Endodermal cell (in vitro differentiated cells): Measurements from ENCODE around the gene NOM1. TPM values are rescaled to one million over a fixed set of nuclear protein-coding genes. Genes with fewer than 3 reads are reported as not detected.
"Not testable (repeated sequence)": the region's sequence is repeated elsewhere in the genome, so short reads cannot be mapped to it uniquely, and the experiment has no call there.

ENCODE experiments used
- DNase-seq: peaks from one replicate; pipeline ENCODE4 v3.0.0-alpha.2; 2017
- H3K27ac ChIP-seq: 2 replicates; pipeline ENCODE4 v1.5.1; 2013; ENCODE audit warnings: mild to moderate bottlenecking, low read depth, low read length, moderate library complexity
- H3K27me3 ChIP-seq: 2 replicates; pipeline ENCODE4 v1.6.1; 2013; ENCODE audit warnings: mild to moderate bottlenecking, low read length, moderate library complexity; ENCODE audit not compliant: insufficient read depth, control insufficient read depth, poor library complexity, severe bottlenecking
- H3K36me3 ChIP-seq: 2 replicates; pipeline ENCODE4 v1.7.0; 2013; ENCODE audit warnings: mild to moderate bottlenecking, low read length, moderate library complexity; ENCODE audit not compliant: control insufficient read depth, insufficient read depth
- H3K4me1 ChIP-seq: one replicate; pipeline ENCODE4 v1.7.0; 2013; ENCODE audit warnings: low read length; ENCODE audit not compliant: control insufficient read depth, insufficient read depth
- H3K4me3 ChIP-seq: 2 replicates; pipeline ENCODE4 v1.5.1; 2013; ENCODE audit warnings: mild to moderate bottlenecking, low read length, moderate library complexity
- H3K9ac ChIP-seq: 2 replicates; pipeline ENCODE4 v1.6.1; 2013; ENCODE audit warnings: mild to moderate bottlenecking, low read length, moderate library complexity; ENCODE audit not compliant: poor library complexity, severe bottlenecking; ENCODE audit errors: extremely low read depth
- H3K9me3 ChIP-seq: 2 replicates; pipeline ENCODE4 v1.6.1; 2013; ENCODE audit warnings: mild to moderate bottlenecking, low read length, moderate library complexity; ENCODE audit not compliant: control insufficient read depth
- H3K27ac Mint-ChIP-seq: 2 replicates; pipeline ENCODE4 v1.8.0; 2020; ENCODE audit warnings: mixed read lengths
- H3K27me3 Mint-ChIP-seq: 2 replicates; pipeline ENCODE4 v1.8.0; 2021; ENCODE audit warnings: mild to moderate bottlenecking, mixed read lengths; ENCODE audit not compliant: insufficient read depth
- H3K36me3 Mint-ChIP-seq: 2 replicates; pipeline ENCODE4 v1.8.0; 2020; ENCODE audit warnings: low read depth, mixed read lengths
- H3K4me1 Mint-ChIP-seq: 2 replicates; pipeline ENCODE4 v1.8.0; 2020; ENCODE audit warnings: mixed read lengths
- H3K4me3 Mint-ChIP-seq: 2 replicates; pipeline ENCODE4 v1.8.0; 2020; ENCODE audit warnings: mild to moderate bottlenecking, moderate library complexity, mixed read lengths
- H3K9me3 Mint-ChIP-seq: 2 replicates; pipeline ENCODE4 v1.8.0; 2020; ENCODE audit warnings: mild to moderate bottlenecking, mixed read lengths
- CTCF ChIP-seq: fragments of 200-600 bp; sonication (generic); conservative IDR thresholded peaks from 2 replicates; pipeline ENCODE4 v1.5.0; 2021; ENCODE audit warnings: antibody characterized with exemption, mild to moderate bottlenecking
- WGBS, 2 experiments: methylation state at CpG; one replicate each; pipeline versions ENCODE4 v1.1.5 to v1.1.7; 2013; ENCODE audit warnings: missing lambda C conversion rate in 2 of 2, mixed read lengths in 1 of 2; ENCODE audit not compliant: insufficient coverage in 1 of 2, insufficient read length in 1 of 2; 5-methylcytosine and 5-hydroxymethylcytosine counted together
- total RNA-seq, 2 donors: library from RNA; stranded (reverse); fragmentation: NEBNext Ultra II Directional in 1 of 2; extraction: Animal tissue kit (Norgen Biotek cat#: 25700) in 1 of 2; gene quantifications; 2 replicates in 1 of 2; 3 replicates in 1 of 2; pipeline ENCODE4 v1.2.1, GENCODE V29; 2021

NOM1 gene
- total RNA-seq, 2 donors from 2014 or later, result 22.8 to 27.0 TPM

GRCh38 chr7:156919132-156919713 lies 30.3 kb upstream of the NOM1 start:
- no peaks in the 10 kb centered on the region for H3K36me3 Mint-ChIP-seq
- no peak overlapping the region for H3K9ac ChIP-seq
- H3K4me1 ChIP-seq, result no peaks in the 10 kb centered on the region
- 92% methylated on average over 10 to 19 of the region's 19 CpGs for WGBS, 2 experiments
- peaks cover 6% of the 10 kb centered on the region for H3K9me3 ChIP-seq
- no peaks in the 10 kb centered on the region for H3K27me3 ChIP-seq
- no peak for DNase-seq
- no peak overlapping the region for H3K4me3 Mint-ChIP-seq
- H3K36me3 ChIP-seq, result no peaks in the 10 kb centered on the region
- no peak for TF ChIP-seq CTCF
- no peak overlapping the region for H3K4me3 ChIP-seq
- no peak overlapping the region for H3K27ac Mint-ChIP-seq
- peaks cover 14% of the 10 kb centered on the region for H3K9me3 Mint-ChIP-seq
- no peaks in the 10 kb centered on the region for H3K4me1 Mint-ChIP-seq
- no peak overlapping the region for H3K27ac ChIP-seq
- H3K27me3 Mint-ChIP-seq, result no peaks in the 10 kb centered on the region

DNA sequence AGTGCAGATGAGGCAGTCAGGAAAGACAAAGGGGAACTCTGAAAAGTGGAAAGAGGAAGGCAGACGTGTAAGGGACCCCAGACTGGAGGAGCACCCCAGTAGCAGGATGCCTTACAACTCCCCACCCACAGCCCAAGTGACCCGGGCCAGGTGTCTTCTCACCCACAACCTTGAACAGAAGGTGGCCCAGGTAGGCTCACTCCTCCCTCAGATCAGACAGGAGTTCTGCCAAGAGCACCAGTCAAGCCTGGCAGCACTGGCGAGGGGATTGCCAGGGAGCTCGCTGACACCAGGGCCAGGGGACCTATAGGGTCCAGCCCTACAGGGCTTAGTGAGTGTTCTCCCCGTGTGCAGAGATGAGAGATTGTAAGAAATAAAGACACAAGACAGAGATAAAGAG lies 29.4 kb upstream of the NOM1 start:
- Mint-ChIP-seq H3K4me3 (no peak overlapping the region), H3K27me3 (no peaks in the 10 kb centered on the region), H3K4me1 (no peaks in the 10 kb centered on the region), H3K36me3 (no peaks in the 10 kb centered on the region), H3K27ac (no peak overlapping the region), H3K9me3 (peaks cover 12% of the 10 kb centered on the region)
- 71 to 72% methylated on average over 3 to 5 of the region's 5 CpGs for WGBS, 2 experiments
- no peak for DNase-seq
- Histone ChIP-seq H3K9ac (no peak overlapping the region), H3K4me1 (no peaks in the 10 kb centered on the region), H3K27ac (no peak overlapping the region), H3K36me3 (no peaks in the 10 kb centered on the region), H3K9me3 (peaks cover 6% of the 10 kb centered on the region), H3K4me3 (no peak overlapping the region), H3K27me3 (no peaks in the 10 kb centered on the region)
- TF ChIP-seq CTCF, result no peak

GRCh38 chr7:156920487-156921373 lies 28.8 kb upstream of the NOM1 start:
- not testable (repeated sequence) for H3K4me3 Mint-ChIP-seq, H3K27me3 Mint-ChIP-seq, H3K9me3 ChIP-seq, DNase-seq, H3K9me3 Mint-ChIP-seq, H3K36me3 Mint-ChIP-seq, H3K27ac ChIP-seq, H3K4me1 ChIP-seq, H3K36me3 ChIP-seq, H3K9ac ChIP-seq, H3K4me1 Mint-ChIP-seq, H3K27ac Mint-ChIP-seq, H3K27me3 ChIP-seq, H3K4me3 ChIP-seq
- WGBS, 2 experiments, result 83 to 92% methylated on average over 8 to 22 of the region's 24 CpGs

DNA sequence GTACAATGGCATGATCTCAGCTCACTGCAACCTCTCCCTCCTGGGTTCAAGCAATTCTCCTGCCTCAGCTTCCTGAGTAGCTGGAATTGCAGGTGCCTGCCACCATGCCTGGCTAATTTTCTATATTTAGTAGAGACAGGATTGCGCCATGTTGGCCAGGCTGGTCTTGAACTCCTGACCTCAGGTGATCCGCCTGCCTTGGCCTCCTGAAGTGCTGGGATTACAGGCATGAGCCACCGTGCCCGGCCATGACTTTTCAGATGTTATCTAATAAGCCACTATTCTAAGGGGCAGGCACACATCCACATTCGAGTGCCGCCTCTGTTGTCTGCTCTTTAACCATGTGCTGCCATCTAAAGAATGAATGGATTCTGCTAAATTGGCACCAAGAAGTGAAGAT lies 27.2 kb upstream of the NOM1 start:
- not testable (repeated sequence) for H3K27me3 ChIP-seq, H3K9me3 Mint-ChIP-seq, H3K9me3 ChIP-seq, H3K36me3 Mint-ChIP-seq, H3K4me1 ChIP-seq, H3K27me3 Mint-ChIP-seq, H3K9ac ChIP-seq, H3K4me3 ChIP-seq, H3K36me3 ChIP-seq, H3K4me1 Mint-ChIP-seq, H3K4me3 Mint-ChIP-seq, H3K27ac Mint-ChIP-seq, H3K27ac ChIP-seq
- WGBS, 2 experiments, result 90 to 100% methylated on average over 4 to 6 of the region's 6 CpGs
- DNase-seq, result peak; percentile 30

DNA sequence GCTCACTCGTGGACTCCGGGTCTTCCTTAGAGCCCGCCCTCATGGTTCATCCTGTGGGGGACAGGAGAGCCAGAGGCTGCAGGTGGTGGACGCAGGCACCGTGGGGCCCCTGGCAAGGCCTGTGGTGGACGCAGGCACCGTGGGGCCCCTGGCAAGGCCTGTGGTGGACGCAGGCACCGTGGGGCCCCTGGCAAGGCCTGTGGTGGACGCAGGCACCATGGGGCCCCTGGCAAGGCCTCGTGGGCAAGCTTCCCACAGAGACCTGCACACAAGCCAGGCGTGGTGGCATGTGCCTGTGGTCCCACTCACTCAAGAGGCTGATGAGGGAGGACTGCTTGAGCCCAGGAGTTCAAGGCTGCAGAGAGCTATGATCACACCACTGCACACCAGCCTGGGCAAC lies 23.7 kb upstream of the NOM1 start:
- H3K9me3 ChIP-seq, H3K27me3 ChIP-seq, H3K36me3 ChIP-seq, H3K4me1 Mint-ChIP-seq, H3K4me3 Mint-ChIP-seq, H3K9me3 Mint-ChIP-seq, H3K4me1 ChIP-seq, H3K36me3 Mint-ChIP-seq, H3K27me3 Mint-ChIP-seq, H3K4me3 ChIP-seq, H3K27ac ChIP-seq, H3K27ac Mint-ChIP-seq, H3K9ac ChIP-seq: not testable (repeated sequence)
- peak; percentile 11 for DNase-seq
- 92 to 95% methylated on average over 4 to 12 of the region's 12 CpGs for WGBS, 2 experiments
